GM23248 (cell line): ENCODE data around the gene ZNF778. TPM values are rescaled to one million over a fixed set of nuclear protein-coding genes. Genes with fewer than 3 reads are reported as not detected.

Experiments
- DNase-seq: peaks from one replicate; pipeline ENCODE4 v3.0.0-alpha.2; 2015
- H2AFZ ChIP-seq: fragments of 200-600 bp; sonication (generic); 2 replicates; pipeline ENCODE4 v1.6.1; 2016; ENCODE audit warnings: antibody characterized with exemption
- H3F3A ChIP-seq: fragments of 200-600 bp; sonication (generic); 2 replicates; pipeline ENCODE4 v1.6.1; 2016; ENCODE audit warnings: mild to moderate bottlenecking, antibody characterized with exemption, mixed run types; ENCODE audit not compliant: insufficient read depth
- H3K27ac ChIP-seq: fragments of 200-600 bp; sonication (generic); 2 replicates; pipeline ENCODE4 v1.5.1; 2016; ENCODE audit warnings: mild to moderate bottlenecking
- H3K27me3 ChIP-seq: fragments of 200-600 bp; sonication (generic); replicated peaks from 2 replicates; pipeline ENCODE4 v1.6.1; 2016; ENCODE audit warnings: mild to moderate bottlenecking; ENCODE audit not compliant: insufficient read depth
- H3K36me3 ChIP-seq: fragments of 200-600 bp; sonication (generic); 2 replicates; pipeline ENCODE4 v1.6.1; 2016; ENCODE audit warnings: low read depth, mild to moderate bottlenecking
- H3K4me1 ChIP-seq: fragments of 200-600 bp; sonication (generic); 2 replicates; pipeline ENCODE4 v1.6.1; 2016; ENCODE audit warnings: mild to moderate bottlenecking; ENCODE audit not compliant: insufficient read depth
- H3K4me2 ChIP-seq: fragments of 200-600 bp; sonication (generic); one replicate; pipeline ENCODE4 v1.6.1; 2016; ENCODE audit warnings: mild to moderate bottlenecking; ENCODE audit not compliant: unreplicated experiment
- H3K4me3 ChIP-seq: fragments of 200-600 bp; sonication (generic); 2 replicates; pipeline ENCODE4 v1.5.1; 2016; ENCODE audit warnings: mild to moderate bottlenecking
- H3K79me2 ChIP-seq: fragments of 200-600 bp; sonication (generic); 2 replicates; pipeline ENCODE4 v1.6.1; 2016; ENCODE audit warnings: mild to moderate bottlenecking; ENCODE audit not compliant: insufficient read depth
- H3K9ac ChIP-seq: fragments of 200-600 bp; sonication (generic); 2 replicates; pipeline ENCODE4 v1.6.1; 2016; ENCODE audit warnings: mild to moderate bottlenecking
- H3K9me2 ChIP-seq: fragments of 200-600 bp; sonication (generic); 2 replicates; pipeline ENCODE4 v1.6.1; 2016; ENCODE audit warnings: mixed run types, mild to moderate bottlenecking, moderate library complexity; ENCODE audit not compliant: insufficient read depth
- H3K9me3 ChIP-seq: fragments of 200-600 bp; sonication (generic); one replicate; pipeline ENCODE4 v1.6.1; 2017; ENCODE audit warnings: low read depth
- H4K20me1 ChIP-seq: fragments of 200-600 bp; sonication (generic); 2 replicates; pipeline ENCODE4 v1.6.0; 2016; ENCODE audit not compliant: insufficient read depth
- EZH2 ChIP-seq: fragments of 200-600 bp; sonication (generic); IDR thresholded peaks from 2 replicates; pipeline ENCODE4 v1.6.1; 2018; ENCODE audit warnings: antibody characterized with exemption, mild to moderate bottlenecking; ENCODE audit not compliant: insufficient read depth, poor library complexity, severe bottlenecking
- EZH2phosphoT487 ChIP-seq: fragments of 200-600 bp; sonication (generic); IDR thresholded peaks from 2 replicates; pipeline ENCODE4 v1.6.1; 2018; ENCODE audit warnings: antibody characterized with exemption, moderate library complexity, mild to moderate bottlenecking, low read depth; ENCODE audit not compliant: insufficient read depth
- WGBS, 2 experiments: methylation state at CpG; one replicate each; pipeline ENCODE4 v1.1.6; 2015 to 2017; ENCODE audit warnings: low lambda C conversion rate in 2 of 2, low coverage in 1 of 2; ENCODE audit errors: missing lambda C conversion rate in 2 of 2; 5-methylcytosine and 5-hydroxymethylcytosine counted together
- in situ Hi-C: fragments of 300-500 bp; cut with MboI; formaldehyde crosslinking; loops from 2 replicates; pipeline ENCODE4 v1.15.0; 2020
- polyA plus RNA-seq: library from polyadenylated mRNA; unstranded; fragments of >200 nt; fragmentation: Nextera tagmentation; extraction: Ambion mirVana; gene quantifications from 2 replicates; pipeline ENCODE4 v1.2.1, GENCODE V29; 2016
- total RNA-seq: library from RNA; depleted of rRNA; stranded (reverse); fragments of >200 nt; shearing (Covaris generic); gene quantifications from 2 replicates; pipeline ENCODE4 v1.2.3, GENCODE V29; 2014

ZNF778 gene
- total and polyA plus RNA-seq, 2 experiments from 2014 or later, result 3.0 to 3.6 TPM

DNA sequence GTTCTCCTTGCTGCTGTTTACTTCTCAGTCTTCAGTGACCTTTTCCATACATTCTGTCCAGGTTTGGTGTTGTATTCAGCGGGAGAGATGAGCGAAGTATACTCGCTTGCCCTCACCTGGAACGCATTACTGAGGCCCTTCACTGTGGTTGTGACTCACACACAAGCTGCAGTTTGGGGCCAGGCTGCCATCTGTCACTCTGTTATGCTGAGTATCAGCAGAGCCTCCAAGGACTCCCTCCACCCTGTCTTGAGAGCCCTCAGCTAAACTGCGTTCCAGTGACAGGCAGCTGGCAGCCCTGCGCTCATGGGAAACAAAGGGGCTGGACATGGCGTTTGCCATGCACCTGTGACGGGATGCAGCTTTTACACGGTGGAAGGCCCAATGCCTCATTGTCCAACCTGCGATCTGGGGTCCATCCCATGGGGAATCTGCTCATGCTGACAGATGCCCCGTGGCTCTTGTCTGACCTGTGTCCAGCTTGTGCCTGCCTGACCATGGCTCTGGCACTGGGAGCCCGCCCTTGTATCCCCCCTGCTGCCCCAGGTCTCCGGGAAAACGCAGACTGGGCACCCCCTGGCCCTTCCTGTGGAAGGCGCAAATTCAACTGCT lies 6.5 kb upstream of the ZNF778 start:
- no peak overlapping the region for H3K4me2 ChIP-seq
- no peaks in the 10 kb centered on the region for H3K79me2 ChIP-seq
- 17 to 20% methylated on average over 14 to 15 of the region's 15 CpGs for WGBS, 2 experiments
- H3K9ac ChIP-seq, result no peak overlapping the region
- in situ Hi-C loops, result no loop called here
- no peak overlapping the region for H3K4me3 ChIP-seq
- peak; percentile 66 for DNase-seq
- no peaks in the 10 kb centered on the region for H3K36me3 ChIP-seq
- H3K9me2 ChIP-seq, result no peaks in the 10 kb centered on the region
- H3K4me1 ChIP-seq, result peaks cover 2% of the 10 kb centered on the region; the same call in 1 of the 2 replicates
- no peaks in the 10 kb centered on the region for H3K9me3 ChIP-seq
- H3K27me3 ChIP-seq, result 0 out of 2 replicates have a peak, but pooled peaks cover 6% of the 10 kb centered on the region
- H4K20me1 ChIP-seq, result no peaks in the 10 kb centered on the region
- no peak overlapping the region for H2AFZ ChIP-seq
- no peak overlapping the region for H3K27ac ChIP-seq
- 0 out of 2 replicates have a peak, but pooled peaks cover 1% of the 10 kb centered on the region for H3F3A ChIP-seq
- TF ChIP-seq EZH2 (no peak), EZH2phosphoT487 (no peak)

- WGBS, 2 experiments, result 1 to 3% methylated on average over 25 of the region's 25 CpGs
- Histone ChIP-seq H3K27ac (peak overlapping the region; percentile 91), H2AFZ (peak overlapping the region; percentile 93)
Observed at GRCh38 chr16:89216315-89217137, 977 bp upstream of the ZNF778 start.

GRCh38 chr16:89217138-89217387 lies 440 bp upstream of the ZNF778 start:
- no peak for DNase-seq
- Histone ChIP-seq H2AFZ (peak overlapping the region; percentile 93), H4K20me1 (no peaks in the 10 kb centered on the region), H3K9ac (peak overlapping the region; percentile 97), H3K9me2 (no peaks in the 10 kb centered on the region), H3K36me3 (0 out of 2 replicates have a peak, but pooled peaks cover 9% of the 10 kb centered on the region), H3K4me3 (peak overlapping the region; percentile 89), H3K4me2 (peak overlapping the region; percentile 99), H3K4me1 (peaks cover 9% of the 10 kb centered on the region; the same call in 1 of the 2 replicates), H3K27ac (peak overlapping the region; percentile 91), H3K27me3 (no peaks in the 10 kb centered on the region), H3K9me3 (no peaks in the 10 kb centered on the region), H3K79me2 (peaks cover 44% of the 10 kb centered on the region), H3F3A (peaks cover 12% of the 10 kb centered on the region; the same call in 1 of the 2 replicates)
- 2% methylated on average over 11 of the region's 11 CpGs for WGBS, 2 experiments
- in situ Hi-C loops, result no loop called here
- TF ChIP-seq EZH2phosphoT487 (no peak), EZH2 (no peak)

More at GRCh38 chr16:89216315-89217137, 977 bp upstream of the ZNF778 start:
- Histone ChIP-seq H3K4me2 (peak overlapping the region; percentile 99), H3K4me1 (peaks cover 9% of the 10 kb centered on the region; the same call in 1 of the 2 replicates), H3F3A (peaks cover 12% of the 10 kb centered on the region; the same call in 1 of the 2 replicates), H3K36me3 (0 out of 2 replicates have a peak, but pooled peaks cover 5% of the 10 kb centered on the region), H3K9ac (peak overlapping the region; percentile 97), H3K9me2 (no peaks in the 10 kb centered on the region), H3K27me3 (no peaks in the 10 kb centered on the region), H3K79me2 (peaks cover 44% of the 10 kb centered on the region), H4K20me1 (no peaks in the 10 kb centered on the region), H3K9me3 (no peaks in the 10 kb centered on the region), H3K4me3 (peak overlapping the region; percentile 89)
- DNase-seq, result peak; percentile 90
- in situ Hi-C loops, result no loop called here
- TF ChIP-seq EZH2phosphoT487 (no peak), EZH2 (no peak)

DNA sequence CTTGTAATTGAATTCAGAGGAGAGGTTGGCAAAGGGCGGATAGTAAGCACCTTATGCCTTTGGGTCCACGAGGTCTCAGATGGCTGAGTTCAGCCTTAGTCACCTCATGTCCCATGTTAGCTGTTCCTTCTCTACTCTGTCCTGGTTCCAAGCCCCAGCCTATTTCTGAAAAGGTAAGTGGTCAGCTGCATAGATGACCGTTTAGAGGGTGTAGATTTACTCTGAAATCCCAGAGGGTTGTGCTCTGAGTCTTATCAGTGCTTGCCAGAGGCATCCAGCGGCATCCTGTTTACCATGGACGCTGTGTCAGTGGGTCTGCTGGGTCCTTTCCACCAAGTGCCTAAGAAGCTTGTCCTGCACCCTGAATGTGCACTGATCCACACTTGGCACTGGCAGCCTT lies 1.9 kb downstream of the ZNF778 start:
- DNase-seq, result no peak
- Histone ChIP-seq H3K36me3 (peaks cover 23% of the 10 kb centered on the region; the same call in 1 of the 2 replicates), H3K4me3 (no peak overlapping the region), H3K9ac (no peak overlapping the region), H3K79me2 (peaks cover 44% of the 10 kb centered on the region), H3K4me1 (peaks cover 9% of the 10 kb centered on the region; the same call in 1 of the 2 replicates), H3K4me2 (no peak overlapping the region), H3K27ac (no peak overlapping the region), H2AFZ (no peak overlapping the region), H3K9me2 (no peaks in the 10 kb centered on the region), H4K20me1 (no peaks in the 10 kb centered on the region), H3K9me3 (no peaks in the 10 kb centered on the region), H3F3A (peaks cover 12% of the 10 kb centered on the region; the same call in 1 of the 2 replicates), H3K27me3 (no peaks in the 10 kb centered on the region)
- in situ Hi-C loops, result no loop called here
- 75 to 77% methylated on average over 5 of the region's 5 CpGs for WGBS, 2 experiments
- TF ChIP-seq EZH2phosphoT487 (no peak), EZH2 (no peak)
